GM12873 (cell line): ENCODE measurements around the gene NQO2.

Source experiments
- TF ChIP-seq, protein P1 (sequence below): IDR thresholded peaks from 2 replicates; pipeline ENCODE4 v1.5.1; 2012; ENCODE audit warnings: low read depth, mild to moderate bottlenecking, moderate library complexity, low read length, control low read depth; ENCODE audit not compliant: insufficient read depth; ENCODE audit errors: missing control alignments

NQO2 gene

DNA sequence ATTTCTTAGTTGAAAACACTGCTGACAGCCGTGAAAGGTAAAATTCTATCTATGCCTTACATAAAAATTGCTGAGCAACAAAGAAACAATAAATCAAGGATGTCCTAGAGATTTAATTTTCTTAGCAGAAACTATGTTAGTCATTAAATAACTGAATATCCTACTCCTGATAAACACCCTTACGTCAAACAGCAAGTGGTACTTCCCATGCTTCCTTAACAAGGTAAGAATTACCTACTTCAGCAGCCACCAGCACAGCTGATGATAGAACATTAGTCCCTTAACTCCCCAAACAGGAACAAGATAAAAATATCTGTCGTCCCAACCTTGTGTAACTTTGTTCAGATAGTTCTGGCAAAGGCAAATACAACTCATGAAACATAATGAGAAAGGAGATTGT is 37.1 kb upstream of the NQO2 start:
- TF ChIP-seq, protein P1, sequence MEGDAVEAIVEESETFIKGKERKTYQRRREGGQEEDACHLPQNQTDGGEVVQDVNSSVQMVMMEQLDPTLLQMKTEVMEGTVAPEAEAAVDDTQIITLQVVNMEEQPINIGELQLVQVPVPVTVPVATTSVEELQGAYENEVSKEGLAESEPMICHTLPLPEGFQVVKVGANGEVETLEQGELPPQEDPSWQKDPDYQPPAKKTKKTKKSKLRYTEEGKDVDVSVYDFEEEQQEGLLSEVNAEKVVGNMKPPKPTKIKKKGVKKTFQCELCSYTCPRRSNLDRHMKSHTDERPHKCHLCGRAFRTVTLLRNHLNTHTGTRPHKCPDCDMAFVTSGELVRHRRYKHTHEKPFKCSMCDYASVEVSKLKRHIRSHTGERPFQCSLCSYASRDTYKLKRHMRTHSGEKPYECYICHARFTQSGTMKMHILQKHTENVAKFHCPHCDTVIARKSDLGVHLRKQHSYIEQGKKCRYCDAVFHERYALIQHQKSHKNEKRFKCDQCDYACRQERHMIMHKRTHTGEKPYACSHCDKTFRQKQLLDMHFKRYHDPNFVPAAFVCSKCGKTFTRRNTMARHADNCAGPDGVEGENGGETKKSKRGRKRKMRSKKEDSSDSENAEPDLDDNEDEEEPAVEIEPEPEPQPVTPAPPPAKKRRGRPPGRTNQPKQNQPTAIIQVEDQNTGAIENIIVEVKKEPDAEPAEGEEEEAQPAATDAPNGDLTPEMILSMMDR, result no peak

DNA sequence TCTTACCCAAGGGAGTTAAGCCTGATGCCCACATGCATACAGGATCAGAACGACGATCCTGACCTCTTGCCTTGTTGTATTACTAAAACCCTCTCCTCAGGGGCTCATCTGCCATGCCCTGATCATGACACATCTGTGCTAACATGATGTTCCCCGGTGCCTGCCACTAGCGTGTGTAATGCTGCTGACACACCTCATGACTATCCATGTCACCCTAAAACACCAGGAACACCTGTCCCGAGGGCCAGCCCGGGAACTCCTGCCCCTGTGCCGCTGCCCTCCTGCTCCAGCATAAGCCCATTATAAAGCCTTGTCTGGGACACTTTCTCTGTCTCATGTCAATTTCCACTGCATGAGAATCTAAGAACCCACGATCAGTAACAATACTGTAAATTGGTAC is 35.9 kb upstream of the NQO2 start:
- TF ChIP-seq, protein P1, result no peak

DNA sequence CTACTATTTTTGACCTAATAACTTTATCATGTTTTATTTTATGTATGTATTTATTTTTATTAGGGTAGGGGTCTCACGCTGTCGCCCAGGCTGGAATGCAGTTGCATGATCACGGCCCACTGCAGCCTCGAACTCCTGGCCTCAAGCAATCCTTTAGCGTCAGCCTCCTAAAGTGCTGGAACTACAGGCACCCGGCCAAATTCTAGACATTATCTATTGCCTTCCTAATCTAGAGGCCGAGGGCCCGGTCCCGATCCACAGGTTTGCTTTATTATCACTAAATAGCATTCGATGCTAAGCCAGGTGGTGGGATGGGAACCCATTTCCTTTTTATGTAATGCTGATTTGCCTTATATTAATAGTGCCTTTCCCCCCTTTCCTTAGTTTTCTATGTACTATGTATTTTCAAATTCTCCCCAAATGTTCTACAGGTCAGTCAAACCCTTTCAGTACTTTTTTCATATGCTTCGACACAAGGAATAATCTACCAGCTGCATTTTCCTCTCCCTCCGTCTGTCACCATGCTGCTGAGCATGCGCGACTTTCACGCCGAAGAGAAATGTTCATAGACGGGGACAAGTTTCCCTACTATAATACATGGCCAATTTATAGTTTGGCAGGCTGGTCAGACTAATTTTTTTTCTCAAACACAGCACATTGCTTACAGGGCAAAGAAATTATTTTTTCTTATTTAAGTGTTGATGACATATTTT is 34.7 kb upstream of the NQO2 start:
- TF ChIP-seq, protein P1, result no peak

DNA sequence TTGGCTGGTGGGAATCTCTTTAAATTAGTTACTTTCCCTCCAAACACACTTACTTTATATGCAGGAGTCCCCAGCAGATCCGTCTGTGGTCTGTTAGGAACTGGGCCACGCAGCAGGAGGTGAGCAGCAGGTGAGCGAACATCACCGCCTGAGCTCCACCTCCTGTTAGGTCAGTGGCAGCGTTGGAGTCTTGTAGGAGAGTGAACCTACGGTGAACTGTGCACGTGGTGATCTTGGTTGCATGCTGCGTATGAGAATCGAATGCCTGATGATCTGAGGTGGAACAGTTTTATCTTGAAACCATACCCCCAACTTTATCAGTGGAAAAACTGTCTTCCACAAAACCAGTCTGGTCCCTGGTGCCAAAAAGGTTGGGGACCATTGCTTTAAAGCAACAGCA is 33.3 kb upstream of the NQO2 start:
- TF ChIP-seq, protein P1, result no peak

DNA sequence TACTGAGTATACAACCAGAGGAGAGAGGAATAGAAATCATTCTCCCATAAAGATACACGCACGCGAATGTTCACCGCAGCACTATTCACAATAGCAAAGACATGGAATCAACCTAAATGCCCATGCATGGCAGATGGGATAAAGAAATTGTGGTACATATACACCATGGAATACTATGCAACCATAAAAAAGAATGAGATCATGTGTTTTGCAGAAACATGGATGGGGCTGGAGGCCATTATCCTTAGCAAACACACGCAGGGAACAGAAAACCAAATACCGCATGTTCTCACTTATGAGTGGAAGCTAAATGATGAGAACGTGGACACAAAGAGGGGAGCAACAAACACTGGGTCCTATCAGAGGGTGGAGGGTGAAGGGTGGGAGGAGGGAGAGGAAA is 31.8 kb upstream of the NQO2 start:
- TF ChIP-seq, protein P1, result no peak

DNA sequence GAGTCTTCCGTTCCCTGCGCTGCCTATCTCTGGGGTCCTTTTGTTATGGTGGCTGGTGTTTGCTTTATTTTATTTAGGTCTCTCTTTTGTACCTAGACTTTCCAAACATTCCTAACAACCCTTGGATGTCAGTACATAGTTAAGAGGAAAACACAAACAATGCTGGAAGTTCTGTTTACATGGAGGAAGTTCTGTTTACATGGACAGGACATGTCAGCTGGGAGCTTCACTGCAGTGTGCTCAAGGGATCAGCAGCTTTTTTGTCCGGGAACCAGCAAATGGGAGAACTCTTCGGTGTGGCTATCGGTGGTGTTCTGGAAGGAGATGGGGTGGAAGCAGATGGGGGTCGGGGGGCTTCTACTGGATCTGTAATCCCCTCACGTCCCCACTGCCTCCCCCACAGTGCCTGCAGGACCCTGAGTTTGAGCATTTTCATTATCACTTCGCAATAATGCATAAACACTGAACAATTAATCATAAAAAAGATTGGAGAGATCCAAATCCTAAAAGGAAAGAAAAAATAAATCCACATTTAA is 31.0 kb upstream of the NQO2 start:
- TF ChIP-seq, protein P1, result no peak

DNA sequence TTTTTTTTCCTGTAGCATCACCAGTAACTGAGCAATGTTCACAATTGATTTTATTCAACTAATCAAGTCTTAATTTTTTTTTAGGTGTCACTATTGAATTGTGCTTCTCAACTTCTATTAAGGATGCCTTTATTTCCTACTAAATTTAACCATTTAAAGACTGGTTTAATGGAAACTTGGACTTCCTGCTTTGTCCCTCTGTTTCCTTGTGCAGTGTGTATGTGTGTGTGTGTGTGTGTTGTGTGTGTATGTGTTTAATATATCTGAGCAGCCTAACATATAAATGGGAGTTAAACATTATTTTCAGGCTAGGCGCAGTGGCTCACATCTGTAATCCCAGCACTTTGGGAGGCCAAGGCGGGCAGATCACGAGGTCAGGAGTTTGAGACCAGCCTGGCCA is 30.1 kb upstream of the NQO2 start:
- TF ChIP-seq, protein P1, result no peak
